ENCODE results near the gene FUT3.

- no peak for TF ChIP-seq CTCF (IDR thresholded peaks at IDR 0.05; ENCODE audit: insufficient read depth, low read length, poor library complexity, severe bottlenecking)
- no peak for TF ChIP-seq EZH2phosphoT487 (conservative IDR thresholded peaks at IDR 0.05; ENCODE audit: low read length)
Observed at GRCh38 chr19:5894704-5895349, 43.6 kb upstream of the FUT3 start.

Measured in SU-DHL-6 (cell line).